Erythroblast (primary cell): Measurements from ENCODE around the gene NFATC1.

Experiments used
- GATA1 ChIP-seq: IDR thresholded peaks from 2 replicates; pipeline ENCODE4 v1.6.1; 2011; ENCODE audit warnings: low read depth, mild to moderate bottlenecking, control low read depth, low read length, moderate library complexity
- POLR2A ChIP-seq: IDR thresholded peaks from 2 replicates; pipeline ENCODE4 v1.6.1; 2011; ENCODE audit warnings: mild to moderate bottlenecking, low read length

DNA sequence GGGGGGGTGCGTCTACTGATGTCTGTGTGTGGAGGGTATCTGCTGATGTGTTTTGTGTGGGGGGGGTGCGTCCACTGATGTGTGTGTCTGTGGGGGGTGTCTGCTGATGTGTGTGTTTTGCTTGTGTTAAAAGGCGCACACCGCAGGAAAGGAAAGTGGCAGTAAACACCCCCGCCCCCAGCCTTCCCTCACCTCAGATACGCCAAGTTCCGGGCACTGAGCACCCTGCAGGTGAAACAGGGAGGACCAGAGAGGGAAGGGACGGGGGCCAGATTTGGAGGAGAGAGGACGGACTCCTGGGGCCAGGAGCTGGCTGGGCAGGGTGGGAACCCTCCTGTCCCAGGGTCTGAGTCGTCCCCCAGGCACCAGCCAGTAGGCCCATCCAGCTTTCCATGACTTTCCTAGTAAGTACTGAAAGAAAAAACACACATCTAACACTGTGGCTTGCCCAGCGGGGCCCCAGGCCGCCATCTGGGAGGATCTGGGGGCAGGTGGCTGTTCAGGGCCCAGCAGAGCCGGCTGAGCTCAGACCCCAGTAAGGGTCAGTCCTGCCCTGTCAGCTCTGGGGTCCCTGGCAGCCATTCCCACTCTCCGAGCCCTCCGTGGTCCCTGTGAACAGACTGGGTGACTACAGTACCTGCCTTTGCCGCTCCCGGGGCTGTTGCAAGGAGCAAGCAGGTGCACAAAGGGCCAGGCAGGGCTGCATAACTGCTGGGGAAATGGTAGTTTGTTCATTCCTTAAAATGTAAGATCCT is 126.9 kb downstream of the NFATC1 start:
- no peak for TF ChIP-seq POLR2A
- no peak for TF ChIP-seq GATA1
